22Rv1 (cell line): ENCODE results near the gene VPS9D1.

Source experiments
- ZFX ChIP-seq: fragments of 450-650 bp; IDR thresholded peaks from 2 replicates; pipeline ENCODE4 v1.6.1; 2017; ENCODE audit warnings: antibody characterized with exemption, borderline replicate concordance
- TF ChIP-seq, protein P1 (sequence below): fragments of 450-650 bp; IDR thresholded peaks from 2 replicates; pipeline ENCODE4 v1.5.1; 2017; ENCODE audit warnings: mild to moderate bottlenecking

- TF ChIP-seq, protein P1, sequence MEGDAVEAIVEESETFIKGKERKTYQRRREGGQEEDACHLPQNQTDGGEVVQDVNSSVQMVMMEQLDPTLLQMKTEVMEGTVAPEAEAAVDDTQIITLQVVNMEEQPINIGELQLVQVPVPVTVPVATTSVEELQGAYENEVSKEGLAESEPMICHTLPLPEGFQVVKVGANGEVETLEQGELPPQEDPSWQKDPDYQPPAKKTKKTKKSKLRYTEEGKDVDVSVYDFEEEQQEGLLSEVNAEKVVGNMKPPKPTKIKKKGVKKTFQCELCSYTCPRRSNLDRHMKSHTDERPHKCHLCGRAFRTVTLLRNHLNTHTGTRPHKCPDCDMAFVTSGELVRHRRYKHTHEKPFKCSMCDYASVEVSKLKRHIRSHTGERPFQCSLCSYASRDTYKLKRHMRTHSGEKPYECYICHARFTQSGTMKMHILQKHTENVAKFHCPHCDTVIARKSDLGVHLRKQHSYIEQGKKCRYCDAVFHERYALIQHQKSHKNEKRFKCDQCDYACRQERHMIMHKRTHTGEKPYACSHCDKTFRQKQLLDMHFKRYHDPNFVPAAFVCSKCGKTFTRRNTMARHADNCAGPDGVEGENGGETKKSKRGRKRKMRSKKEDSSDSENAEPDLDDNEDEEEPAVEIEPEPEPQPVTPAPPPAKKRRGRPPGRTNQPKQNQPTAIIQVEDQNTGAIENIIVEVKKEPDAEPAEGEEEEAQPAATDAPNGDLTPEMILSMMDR, result no peak
- TF ChIP-seq ZFX, result no peak
Observed at GRCh38 chr16:89691231-89691985, 29.3 kb downstream of the VPS9D1 start.
